HEK293 (cell line): ENCODE data around the gene IL15RA.
A peak's percentile ranks its signal among the peaks of the same experiment; 100 is the strongest.

Source experiments
- CTCF ChIA-PET: fragments of 350-600 bp; formaldehyde crosslinking; extraction: SDS; loops from one replicate; lab custom pipeline; 2021; ENCODE audit warnings: antibody characterized with exemption; lab: Yijun Ruan, JAX
- POLR2A ChIA-PET: fragments of 300-600 bp; formaldehyde crosslinking; extraction: SDS; loops from one replicate; lab custom pipeline; 2020; ENCODE audit warnings: antibody characterized with exemption, inconsistent platforms; lab: Yijun Ruan, JAX
- H3K27ac ChIP-seq: fragments of 200-500 bp; sonication (Bioruptor generic); 2 replicates; pipeline ENCODE4 v1.5.1; 2014; ENCODE audit warnings: low read depth, low read length, control low read depth, inconsistent platforms; ENCODE audit errors: extremely low read depth
- H3K36me3 ChIP-seq, 2 experiments: fragments of 200-500 bp in 1 of 2; sonication (Bioruptor generic) in 1 of 2; 1 replicate in 1 of 2; 2 replicates in 1 of 2; pipeline ENCODE4 v1.5.1; 2014 to 2017; ENCODE audit warnings: inconsistent platforms in 2 of 2, low read length in 2 of 2; ENCODE audit not compliant: control insufficient read depth in 2 of 2, insufficient read depth in 1 of 2
- H3K4me1 ChIP-seq: fragments of 200-500 bp; sonication (Bioruptor generic); 2 replicates; pipeline ENCODE4 v1.5.1; 2014; ENCODE audit warnings: mild to moderate bottlenecking, low read length, inconsistent platforms; ENCODE audit not compliant: control insufficient read depth, insufficient read depth
- H3K4me3 ChIP-seq: 2 replicates; pipeline ENCODE4 v1.5.1; 2011; ENCODE audit warnings: low read depth, mild to moderate bottlenecking, control low read depth, low read length, moderate library complexity
- H3K9me3 ChIP-seq: fragments of 200-500 bp; sonication (Bioruptor generic); 2 replicates; pipeline ENCODE4 v1.5.1; 2014; ENCODE audit warnings: low read depth, low read length, inconsistent platforms; ENCODE audit not compliant: control insufficient read depth, insufficient read depth
- AEBP2 ChIP-seq: fragments of 450-650 bp; formaldehyde crosslinking; IDR thresholded peaks from 2 replicates; pipeline ENCODE4 v1.5.1; 2016; ENCODE audit warnings: missing biosample characterization, missing genetic modification characterization, borderline replicate concordance
- BCL11A ChIP-seq: fragments of 450-650 bp; formaldehyde crosslinking; IDR thresholded peaks from 2 replicates; pipeline ENCODE4 v1.5.1; 2016; ENCODE audit warnings: low read depth, missing biosample characterization, missing genetic modification characterization
- IKZF3 ChIP-seq: fragments of 450-650 bp; IDR thresholded peaks from 2 replicates; pipeline ENCODE4 v1.5.0; 2018; ENCODE audit warnings: missing biosample characterization, mild to moderate bottlenecking, missing genetic modification characterization, moderate library complexity
- KLF9 ChIP-seq: fragments of 450-650 bp; formaldehyde crosslinking; IDR thresholded peaks from 2 replicates; pipeline ENCODE4 v1.5.1; 2016; ENCODE audit warnings: missing biosample characterization, missing genetic modification characterization, low read depth
- REPIN1 ChIP-seq: fragments of 450-650 bp; formaldehyde crosslinking; IDR thresholded peaks from 2 replicates; pipeline ENCODE4 v1.5.1; 2017; ENCODE audit warnings: missing biosample characterization, missing genetic modification characterization, low read depth
- ZEB2 ChIP-seq: fragments of 450-650 bp; formaldehyde crosslinking; IDR thresholded peaks from 2 replicates; pipeline ENCODE4 v1.5.1; 2016; ENCODE audit warnings: missing biosample characterization, missing genetic modification characterization
- ZFHX2 ChIP-seq: fragments of 450-650 bp; formaldehyde crosslinking; conservative IDR thresholded peaks from 2 replicates; pipeline ENCODE4 v1.5.1; 2016; ENCODE audit warnings: missing biosample characterization, missing genetic modification characterization
- ZIC2 ChIP-seq: fragments of 450-650 bp; formaldehyde crosslinking; IDR thresholded peaks from 2 replicates; pipeline ENCODE4 v1.5.1; 2016; ENCODE audit warnings: missing biosample characterization, missing genetic modification characterization
- ZNF140 ChIP-seq: fragments of 450-650 bp; formaldehyde crosslinking; IDR thresholded peaks from 2 replicates; pipeline ENCODE4 v1.5.1; 2016; ENCODE audit warnings: missing biosample characterization, missing genetic modification characterization
- ZNF16 ChIP-seq: fragments of 450-650 bp; formaldehyde crosslinking; IDR thresholded peaks from 2 replicates; pipeline ENCODE4 v1.5.1; 2016; ENCODE audit warnings: low read depth, missing biosample characterization, missing genetic modification characterization
- ZNF266 ChIP-seq: fragments of 450-650 bp; formaldehyde crosslinking; IDR thresholded peaks from 2 replicates; pipeline ENCODE4 v1.5.1; 2016; ENCODE audit warnings: missing biosample characterization, missing genetic modification characterization, low read depth
- ZNF341 ChIP-seq: fragments of 450-650 bp; formaldehyde crosslinking; IDR thresholded peaks from 2 replicates; pipeline ENCODE4; 2016; ENCODE audit warnings: low read depth, missing biosample characterization, missing genetic modification characterization
- ZNF398 ChIP-seq: fragments of 450-650 bp; formaldehyde crosslinking; IDR thresholded peaks from 2 replicates; pipeline ENCODE4 v1.5.1; 2017; ENCODE audit warnings: missing biosample characterization, missing genetic modification characterization
- ZNF48 ChIP-seq: fragments of 450-650 bp; formaldehyde crosslinking; IDR thresholded peaks from 2 replicates; pipeline ENCODE4 v1.5.1; 2016; ENCODE audit warnings: missing biosample characterization, missing genetic modification characterization
- ZNF488 ChIP-seq: fragments of 450-650 bp; formaldehyde crosslinking; IDR thresholded peaks from 2 replicates; pipeline ENCODE4 v1.5.1; 2016; ENCODE audit warnings: missing biosample characterization, missing genetic modification characterization
- ZNF548 ChIP-seq: fragments of 450-650 bp; formaldehyde crosslinking; IDR thresholded peaks from 2 replicates; pipeline ENCODE4 v1.5.1; 2016; ENCODE audit warnings: missing biosample characterization, missing genetic modification characterization
- ZNF549 ChIP-seq: fragments of 450-650 bp; IDR thresholded peaks from 2 replicates; pipeline ENCODE4 v1.5.1; 2018; ENCODE audit warnings: missing biosample characterization, missing genetic modification characterization, mild to moderate bottlenecking, inconsistent platforms, moderate library complexity
- ZNF623 ChIP-seq: fragments of 450-650 bp; formaldehyde crosslinking; IDR thresholded peaks from 2 replicates; pipeline ENCODE4 v1.5.1; 2016; ENCODE audit warnings: missing biosample characterization, missing genetic modification characterization
- ZNF626 ChIP-seq: fragments of 450-650 bp; sonication (Bioruptor Pico); formaldehyde crosslinking; IDR thresholded peaks from 2 replicates; pipeline ENCODE4 v1.5.1; 2018; ENCODE audit warnings: missing biosample characterization, missing genetic modification characterization, inconsistent platforms
- ZNF843 ChIP-seq: fragments of 450-650 bp; formaldehyde crosslinking; IDR thresholded peaks from 2 replicates; pipeline ENCODE4 v1.5.1; 2016; ENCODE audit warnings: missing biosample characterization, missing genetic modification characterization

IL15RA gene

GRCh38 chr10:5981529-5981928 is 4.2 kb upstream of the IL15RA start:
- no peak overlapping the region for H3K4me3 ChIP-seq
- H3K4me1 ChIP-seq, result peaks cover 2% of the 10 kb centered on the region; the same call in 1 of the 2 replicates
- no peaks in the 10 kb centered on the region for H3K36me3 ChIP-seq
- TF ChIP-seq ZNF626 (tag by site-specific recombination) (no peak), REPIN1 (tag by site-specific recombination) (no peak), ZNF488 (tag by site-specific recombination) (no peak), ZNF623 (tag by site-specific recombination) (no peak), ZNF140 (tag by site-specific recombination) (no peak), ZNF16 (tag by site-specific recombination) (no peak), ZNF48 (tag by site-specific recombination) (no peak), ZNF548 (no peak), ZNF266 (tag by site-specific recombination) (no peak), IKZF3 (tag by site-specific recombination) (no peak), ZIC2 (tag by site-specific recombination) (no peak), KLF9 (tag by site-specific recombination) (no peak), ZFHX2 (tag by site-specific recombination) (no peak), ZNF843 (tag by site-specific recombination) (no peak), ZEB2 (tag by site-specific recombination) (no peak), AEBP2 (tag by site-specific recombination) (no peak), ZNF549 (no peak)
- no peaks in the 10 kb centered on the region for H3K9me3 ChIP-seq
- CTCF ChIA-PET, result no interaction called here
- H3K27ac ChIP-seq, result no peak overlapping the region
- POLR2A ChIA-PET, result no interaction called here

- Histone ChIP-seq H3K9me3 (no peaks in the 10 kb centered on the region), H3K36me3 (no peaks in the 10 kb centered on the region), H3K4me1 (peaks cover 2% of the 10 kb centered on the region; the same call in 1 of the 2 replicates), H3K27ac (no peak overlapping the region)
- CTCF ChIA-PET, result interaction anchor here (1.0 kb wide), 1 partner anchor 112 kb away, joined by 3 read pairs; no protein-coding TSS in a partner anchor
- no peak for TF ChIP-seq BCL11A (tag by site-specific recombination)
- peak; percentile 88 for TF ChIP-seq ZNF398 (tag by site-specific recombination)
- TF ChIP-seq ZNF341 (tag by site-specific recombination), result no peak
- TF ChIP-seq, all 188 proteins: peak for 1
- POLR2A ChIA-PET, result no interaction called here
- peak overlapping the region; percentile 86 for H3K4me3 ChIP-seq
Measured at GRCh38 chr10:5978230-5978489, 817 bp upstream of the IL15RA start.
